ENCODE data around the gene GFAP.

DNA sequence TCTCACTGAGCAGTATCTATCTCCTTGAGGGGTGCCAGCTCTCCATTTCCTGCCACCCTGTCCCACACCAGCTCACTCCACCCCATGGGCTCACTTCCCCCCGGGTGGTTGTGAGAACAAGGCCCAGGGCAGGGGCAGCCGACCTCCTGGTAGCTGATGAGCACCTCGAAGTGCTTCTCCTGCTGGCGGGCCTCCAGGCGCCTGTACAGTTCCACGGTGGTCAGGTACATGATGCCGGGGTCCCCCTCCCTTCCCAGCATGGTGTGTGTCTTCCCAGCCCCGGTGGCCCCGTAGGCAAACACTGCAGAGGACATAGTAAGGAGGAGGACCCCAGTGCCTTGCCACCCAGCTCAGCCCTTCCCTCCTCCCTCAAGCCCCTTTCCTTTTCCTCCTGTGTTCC, 19.8 kb upstream of the GFAP start:
- TF ChIP-seq GATA3 (IDR thresholded peaks at IDR 0.05; ENCODE audit: low read depth, low read length) (no peak), GATA2 (IDR thresholded peaks at IDR 0.05; ENCODE audit: low read depth, low read length) (no peak)

All from SH-SY5Y (cell line).